ENCODE results near the gene TBL1X. TPM values are rescaled to one million over a fixed set of nuclear protein-coding genes. Genes with fewer than 3 reads are reported as not detected.

The TBL1X gene
- total and polyA plus RNA-seq, 2 experiments from 2014 or later = 8.7 to 26.9 TPM

- TF ChIP-seq ZNF462 (CRISPR knock-in tag; IDR thresholded peaks at IDR 0.05) (no peak), JUNB (IDR thresholded peaks at IDR 0.05; ENCODE audit: unreplicated experiment) (no peak)
Observed at GRCh38 chrX:9708086-9708485, 243.2 kb downstream of the TBL1X start (continued).

GRCh38 chrX:9708923-9709553, 244.2 kb downstream of the TBL1X start:
- ATAC-seq = peak; percentile 87
- peaks cover 3% of the 10 kb centered on the region for H3K27me3 Mint-ChIP-seq (ENCODE audit: insufficient read depth, low read depth, poor library complexity)
- Histone ChIP-seq H4K20me1 (replicated peaks; ENCODE audit: insufficient read depth) (no peaks in the 10 kb centered on the region), H3F3A (replicated peaks; ENCODE audit: low read depth) (no peaks in the 10 kb centered on the region), H3K9me2 (ENCODE audit: insufficient read depth) (no peaks in the 10 kb centered on the region), H3K27ac (ENCODE audit: low read depth) (no peak overlapping the region), H3K27me3 (ENCODE audit: insufficient read depth) (no peaks in the 10 kb centered on the region), H2AFZ (no peak overlapping the region), H3K4me3 (no peak overlapping the region), H3K79me2 (replicated peaks; ENCODE audit: insufficient read depth) (no peaks in the 10 kb centered on the region), H3K36me3 (ENCODE audit: insufficient read depth) (no peaks in the 10 kb centered on the region; the same call in 1 of the 2 replicates), H3K4me1 (ENCODE audit: insufficient read depth) (no peaks in the 10 kb centered on the region), H3K4me2 (no peak overlapping the region)
- peaks cover 5% of the 10 kb centered on the region for H3K4me1 Mint-ChIP-seq
- no peak overlapping the region for H3K4me3 Mint-ChIP-seq
- H3K9me3 Mint-ChIP-seq = no peaks in the 10 kb centered on the region
- H3K36me3 Mint-ChIP-seq (ENCODE audit: low read depth) = peaks cover 67% of the 10 kb centered on the region
- no peak overlapping the region for H3K27ac Mint-ChIP-seq
- TF ChIP-seq POLR2AphosphoS5 (IDR thresholded peaks at IDR 0.05; ENCODE audit: low read depth) (no peak), CTCF (conservative IDR thresholded peaks at IDR 0.05; ENCODE audit: low read depth in 2 of 2) (peak; percentile 65 to 78), ZNF331 (CRISPR knock-in tag; IDR thresholded peaks at IDR 0.05; ENCODE audit: low read depth) (no peak)
- peak; percentile 73 for DNase-seq (ENCODE audit: low spot score)

Measured in GM23338 (cell line).